Globus pallidus (tissue), 1 donor: ENCODE data around the gene A4GNT.
"Not testable (repeated sequence)": the region's sequence is repeated elsewhere in the genome, so short reads cannot be mapped to it uniquely, and the experiment has no call there.

Experiments
- DNase-seq: peaks from one replicate; pipeline ENCODE4 v3.0.0-alpha.2; 2015; ENCODE audit warnings: low spot score

Gene A4GNT

DNA sequence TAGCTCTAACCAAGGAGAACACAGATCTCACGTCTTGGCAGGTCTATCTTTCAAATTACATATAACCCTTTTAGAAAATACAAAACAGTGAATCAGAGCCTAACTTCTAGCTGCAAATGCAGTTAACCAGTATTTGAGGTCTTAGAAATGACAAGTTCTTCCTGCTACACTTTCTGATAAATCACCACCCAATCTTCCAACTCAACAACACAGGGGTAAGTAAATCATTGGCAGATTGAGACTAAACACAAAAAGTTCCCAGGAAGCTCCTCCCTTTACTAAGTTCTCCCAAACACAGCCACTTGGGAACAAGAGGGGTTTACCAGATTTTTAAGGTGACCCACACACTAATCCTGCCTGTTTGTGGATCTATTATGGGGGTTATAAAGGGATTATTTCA, at the start of gene A4GNT:
TSS of gene A4GNT (minus strand) at position 152 of the 400 bp plus-strand sequence. CDS start 1,134 bp downstream, outside the sequence.
- no peak for DNase-seq

- peak; percentile 29 for DNase-seq
Observed at GRCh38 chr3:138180375-138181029, 48.3 kb upstream of the A4GNT start.

- DNase-seq, result peak; percentile 60
Observed at GRCh38 chr3:138174421-138175131, 42.4 kb upstream of the A4GNT start, which contains the start of gene DBR1. Gene DBR1, minus strand, starts transcription at chr3:138174921. Its CDS starts 126 bp downstream, at chr3:138174795.

GRCh38 chr3:138173769-138174420, 41.7 kb upstream of the A4GNT start:
- no peak for DNase-seq

- no peak for DNase-seq
Observed at GRCh38 chr3:138172625-138173024, 40.4 kb upstream of the A4GNT start.

DNA sequence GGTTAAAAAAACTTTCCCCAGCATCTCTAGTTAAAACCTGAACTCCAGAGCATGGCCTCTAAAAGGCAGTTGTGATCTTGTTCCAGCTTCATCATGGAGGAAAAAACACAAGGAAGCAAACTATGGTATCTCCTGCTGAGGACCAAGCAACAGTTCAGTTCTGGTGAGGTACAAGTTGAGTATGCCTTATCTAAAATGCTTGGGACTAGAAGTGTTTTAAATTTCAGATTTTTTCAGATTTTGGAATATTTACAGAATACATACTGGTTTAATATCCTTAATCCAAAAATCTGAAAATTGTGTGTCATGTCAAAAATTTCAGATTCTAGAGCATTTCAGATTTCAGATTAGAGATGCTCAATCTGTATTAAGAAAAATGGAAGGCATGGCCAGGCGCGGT, 32.9 kb upstream of the A4GNT start:
- DNase-seq, result no peak

- no peak for DNase-seq
Observed at GRCh38 chr3:138157743-138158142, 25.6 kb upstream of the A4GNT start.

GRCh38 chr3:138154534-138154933, 22.3 kb upstream of the A4GNT start:
- no peak for DNase-seq

DNA sequence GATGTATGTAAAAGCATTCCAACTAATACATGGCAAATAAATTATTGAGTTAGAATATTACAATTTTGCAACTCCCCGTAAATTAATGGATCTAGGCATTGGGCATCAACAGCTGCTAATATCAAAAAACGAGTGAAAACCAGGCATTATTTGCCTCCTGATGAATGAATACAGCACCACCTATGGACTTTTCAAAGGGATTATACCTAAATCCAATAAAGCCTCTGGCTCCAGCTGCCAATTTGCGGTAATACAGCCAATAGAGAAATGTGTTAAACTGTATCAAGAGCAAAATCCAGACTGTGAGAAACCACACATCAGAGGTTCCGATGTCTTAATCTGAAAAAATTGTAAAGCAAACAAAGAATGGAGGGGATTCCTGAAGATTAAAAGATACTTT, 16.3 kb upstream of the A4GNT start:
- DNase-seq, result no peak

DNA sequence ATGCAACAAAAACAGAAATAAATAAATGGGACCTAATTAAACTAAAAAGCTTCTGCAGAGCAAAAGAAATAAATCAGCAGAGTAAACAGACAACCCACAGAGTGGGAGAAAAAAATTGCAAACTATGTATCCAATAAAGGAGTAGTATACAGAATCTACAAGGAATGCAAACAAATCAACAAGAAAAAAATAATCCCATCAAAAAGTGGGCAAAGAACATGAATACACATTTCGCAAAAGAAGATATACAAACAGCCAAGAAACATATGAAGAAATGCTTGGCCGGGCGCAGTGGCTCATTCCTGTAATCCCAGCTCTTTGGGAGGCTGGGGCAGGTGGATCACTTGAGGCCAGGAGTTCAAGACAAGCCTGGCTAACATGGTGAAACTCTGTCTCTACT, 10.0 kb upstream of the A4GNT start:
- DNase-seq, result not testable (repeated sequence)

DNA sequence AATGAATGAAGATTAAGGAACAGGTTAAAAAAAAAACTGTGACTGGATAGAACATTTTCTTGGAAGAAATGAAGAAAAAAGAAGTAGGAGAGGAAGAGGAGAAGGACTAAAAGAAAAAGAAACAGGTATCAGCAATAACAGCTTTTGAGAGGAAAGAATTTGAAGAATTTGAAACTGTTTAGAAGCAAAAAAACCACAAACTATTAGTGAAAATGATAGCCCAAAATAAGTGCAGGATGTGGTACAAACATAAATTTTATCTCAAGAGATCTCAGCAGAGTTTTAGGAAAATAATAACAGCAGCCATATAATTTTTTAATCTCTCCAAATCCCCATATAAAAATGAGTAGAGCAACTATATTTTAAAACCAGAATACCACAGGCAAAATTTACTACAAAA, 8.8 kb upstream of the A4GNT start:
- no peak for DNase-seq

GRCh38 chr3:138139691-138140090, 7.5 kb upstream of the A4GNT start:
- no peak for DNase-seq

DNA sequence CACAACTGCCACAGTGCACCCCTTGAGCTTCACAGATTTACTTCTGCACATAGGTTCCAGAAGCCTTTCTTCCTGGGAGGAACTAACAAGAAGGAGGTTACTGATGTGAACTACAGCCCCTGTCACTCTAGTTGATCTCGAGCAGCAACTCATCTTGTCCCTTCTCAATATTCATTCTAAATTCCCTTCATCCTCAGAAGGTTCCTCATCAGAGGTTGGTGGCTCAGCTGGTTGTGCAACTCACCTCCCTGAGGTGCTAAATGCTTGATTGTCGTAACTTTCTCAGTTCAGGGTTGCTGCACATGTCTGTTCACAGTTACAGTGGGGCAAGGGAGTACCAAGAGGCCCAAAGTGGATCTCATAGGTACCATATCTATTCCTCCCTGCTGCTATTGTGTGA, 5.7 kb upstream of the A4GNT start:
- no peak for DNase-seq

DNA sequence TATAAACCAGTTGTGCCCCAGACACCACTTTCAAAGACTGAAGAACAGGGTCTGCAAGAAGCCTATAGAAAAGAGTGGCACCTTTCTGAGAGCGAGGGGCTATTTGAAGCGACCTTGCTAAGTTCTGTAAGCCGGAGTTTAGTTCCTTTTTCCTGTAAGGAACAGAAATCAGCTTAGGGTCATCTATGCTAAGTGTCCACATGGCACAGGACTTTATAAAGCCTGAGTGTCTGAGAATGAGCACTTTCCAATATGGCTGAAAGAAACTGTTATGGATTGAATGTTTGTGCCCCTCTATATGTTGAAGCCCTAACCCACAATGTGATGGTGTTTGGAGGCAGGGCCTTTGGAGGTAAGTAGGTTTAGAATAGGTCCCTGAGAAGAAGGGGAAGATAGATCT, 4.0 kb upstream of the A4GNT start:
- no peak for DNase-seq

DNA sequence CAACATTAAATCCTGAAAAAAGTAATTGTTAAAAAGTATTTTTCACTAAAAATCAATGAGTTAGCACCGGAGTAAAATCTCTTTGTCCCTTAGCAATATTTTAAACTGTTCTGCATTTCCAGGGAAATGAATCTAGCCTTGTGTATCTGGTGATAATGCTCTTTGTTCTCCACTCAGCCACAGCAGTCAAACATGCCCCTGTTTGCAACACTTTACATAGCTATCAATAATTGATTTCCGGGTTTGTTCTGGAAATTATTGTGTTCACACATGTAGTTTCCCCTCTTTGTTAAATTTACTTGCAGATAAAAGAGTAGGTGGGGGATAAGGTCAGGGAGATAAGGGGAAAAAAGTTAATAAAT, 3.6 kb upstream of the A4GNT start:
- DNase-seq, result no peak

DNA sequence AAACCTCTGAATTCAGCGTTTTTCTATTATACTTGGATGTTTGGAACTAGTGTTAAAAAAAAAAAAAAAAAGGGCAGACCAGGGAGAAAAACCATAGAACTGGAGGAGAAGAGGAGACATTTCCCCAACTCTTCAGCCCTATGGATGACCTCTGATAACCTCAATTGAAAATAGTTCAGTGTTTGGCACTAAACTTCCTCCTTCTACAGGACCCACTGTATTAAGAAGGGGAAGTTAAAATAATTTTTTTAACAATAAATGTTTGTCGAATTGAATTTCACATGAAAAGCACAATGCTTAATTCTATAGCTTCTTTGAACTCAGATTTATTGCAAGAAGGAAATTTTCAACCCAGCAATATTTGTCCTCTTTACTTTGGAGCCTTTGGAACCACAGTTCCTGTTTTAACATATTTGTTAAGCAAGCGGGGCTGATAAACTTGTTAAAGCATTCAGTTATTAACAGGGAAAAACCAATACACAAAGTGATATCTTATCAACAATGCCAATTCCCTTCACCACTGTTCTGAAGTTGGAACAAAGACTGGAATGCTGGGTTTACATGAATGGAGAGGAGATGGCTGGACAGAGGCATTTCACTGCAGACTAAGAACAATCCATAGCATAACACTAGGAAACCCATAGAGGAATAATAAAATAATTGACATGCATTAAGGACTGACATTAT, 3.1 kb upstream of the A4GNT start:
- no peak for DNase-seq

- DNase-seq, result no peak
Observed at GRCh38 chr3:138127636-138128365, 4.4 kb downstream of the A4GNT start.

- DNase-seq, result peak; percentile 20
Observed at GRCh38 chr3:138125548-138126221, 6.5 kb downstream of the A4GNT start.

GRCh38 chr3:138124706-138125355, 7.4 kb downstream of the A4GNT start:
- no peak for DNase-seq

DNA sequence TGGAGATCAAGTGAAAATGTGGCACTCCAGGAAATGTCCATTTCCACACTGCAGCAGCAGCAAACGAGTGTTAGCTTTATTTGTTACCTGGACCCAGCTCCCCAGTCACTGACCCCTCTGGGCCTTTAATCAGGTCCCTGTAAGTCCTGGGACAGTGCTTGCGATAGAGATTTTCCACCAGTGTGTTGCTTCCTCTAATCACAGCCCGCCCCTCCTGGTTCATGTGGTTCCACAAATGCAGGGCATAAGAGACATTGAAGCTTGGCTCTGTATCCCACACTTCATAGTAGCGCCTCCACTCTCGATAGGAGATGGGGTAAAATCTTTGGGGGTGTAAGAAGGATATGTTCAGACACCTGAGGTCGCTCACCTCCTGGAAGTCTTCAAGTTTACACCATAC, 8.0 kb downstream of the A4GNT start:
- DNase-seq, result no peak

DNA sequence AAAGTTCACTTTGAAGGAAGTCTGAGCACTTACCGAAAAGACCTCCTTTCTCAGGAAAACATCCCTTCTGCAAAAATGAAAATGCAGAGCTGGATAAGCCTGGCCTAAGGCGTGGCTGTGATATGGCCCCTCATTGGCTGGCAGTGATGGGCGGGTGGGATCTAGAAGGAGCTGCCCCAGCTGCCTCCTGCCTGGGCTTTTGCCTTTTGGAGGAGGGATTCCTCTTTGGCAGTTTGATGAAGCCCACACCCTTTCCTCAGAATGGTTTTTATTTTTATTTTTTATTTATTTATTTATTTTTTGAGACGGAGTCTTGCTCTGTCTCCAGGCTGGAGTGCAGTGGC, 12.8 kb downstream of the A4GNT start:
- no peak for DNase-seq
